AG10803 (cell line): ENCODE measurements around the gene TSTD1.
A peak's percentile ranks its signal among the peaks of the same experiment; 100 is the strongest.
"Not testable (repeated sequence)": the region's sequence is repeated elsewhere in the genome, so short reads cannot be mapped to it uniquely, and the experiment has no call there.

Source experiments
- DNase-seq: peaks from one replicate; pipeline ENCODE4 v3.0.0; 2010; ENCODE audit warnings: low read depth
- H3K4me3 ChIP-seq: 2 replicates; pipeline ENCODE4 v1.5.1; 2011; ENCODE audit warnings: mild to moderate bottlenecking, low read length, control low read depth
- TF ChIP-seq, protein P1 (sequence below): conservative IDR thresholded peaks from 2 replicates; pipeline ENCODE4 v1.5.1; 2011; ENCODE audit warnings: mild to moderate bottlenecking, low read length, control low read depth, inconsistent platforms

TSTD1 gene

DNA sequence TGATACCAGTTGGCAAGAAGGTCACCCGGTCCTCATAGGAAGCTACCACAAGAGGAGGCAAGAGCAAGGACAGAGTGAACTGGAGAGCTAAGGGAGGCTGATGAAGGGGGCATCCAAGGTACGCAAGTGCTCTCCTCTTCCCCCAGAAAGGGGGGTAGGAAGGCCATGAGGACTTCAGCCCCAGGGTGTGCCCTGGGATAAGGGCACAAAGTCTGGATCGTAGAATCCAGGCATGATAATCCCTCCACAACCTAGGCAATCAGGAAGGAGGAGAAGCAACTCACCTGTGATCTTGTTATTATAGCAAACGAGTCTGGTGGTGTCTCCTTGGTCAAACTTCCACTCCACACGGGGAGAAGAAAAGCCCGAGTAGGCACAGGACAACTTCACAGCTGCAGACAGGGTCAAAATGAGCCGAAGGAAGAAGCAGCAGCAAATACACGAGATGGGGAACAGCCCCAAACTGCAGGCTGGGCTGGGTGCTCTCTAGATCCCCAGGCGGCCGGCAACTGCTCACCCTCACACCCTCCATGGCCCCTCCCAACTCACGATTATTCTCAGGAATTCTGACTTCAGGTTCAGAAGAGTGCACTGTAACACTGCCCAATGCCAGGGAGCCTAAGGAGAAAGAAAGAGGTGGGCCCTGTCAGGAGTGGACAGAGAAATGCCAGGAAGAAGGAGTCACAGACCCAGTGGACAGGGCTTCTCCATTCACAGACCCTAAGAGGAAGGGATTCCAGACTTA is 37.9 kb downstream of the TSTD1 start:
- TF ChIP-seq, protein P1, sequence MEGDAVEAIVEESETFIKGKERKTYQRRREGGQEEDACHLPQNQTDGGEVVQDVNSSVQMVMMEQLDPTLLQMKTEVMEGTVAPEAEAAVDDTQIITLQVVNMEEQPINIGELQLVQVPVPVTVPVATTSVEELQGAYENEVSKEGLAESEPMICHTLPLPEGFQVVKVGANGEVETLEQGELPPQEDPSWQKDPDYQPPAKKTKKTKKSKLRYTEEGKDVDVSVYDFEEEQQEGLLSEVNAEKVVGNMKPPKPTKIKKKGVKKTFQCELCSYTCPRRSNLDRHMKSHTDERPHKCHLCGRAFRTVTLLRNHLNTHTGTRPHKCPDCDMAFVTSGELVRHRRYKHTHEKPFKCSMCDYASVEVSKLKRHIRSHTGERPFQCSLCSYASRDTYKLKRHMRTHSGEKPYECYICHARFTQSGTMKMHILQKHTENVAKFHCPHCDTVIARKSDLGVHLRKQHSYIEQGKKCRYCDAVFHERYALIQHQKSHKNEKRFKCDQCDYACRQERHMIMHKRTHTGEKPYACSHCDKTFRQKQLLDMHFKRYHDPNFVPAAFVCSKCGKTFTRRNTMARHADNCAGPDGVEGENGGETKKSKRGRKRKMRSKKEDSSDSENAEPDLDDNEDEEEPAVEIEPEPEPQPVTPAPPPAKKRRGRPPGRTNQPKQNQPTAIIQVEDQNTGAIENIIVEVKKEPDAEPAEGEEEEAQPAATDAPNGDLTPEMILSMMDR = no peak
- no peak for DNase-seq
- no peak overlapping the region for H3K4me3 ChIP-seq

DNA sequence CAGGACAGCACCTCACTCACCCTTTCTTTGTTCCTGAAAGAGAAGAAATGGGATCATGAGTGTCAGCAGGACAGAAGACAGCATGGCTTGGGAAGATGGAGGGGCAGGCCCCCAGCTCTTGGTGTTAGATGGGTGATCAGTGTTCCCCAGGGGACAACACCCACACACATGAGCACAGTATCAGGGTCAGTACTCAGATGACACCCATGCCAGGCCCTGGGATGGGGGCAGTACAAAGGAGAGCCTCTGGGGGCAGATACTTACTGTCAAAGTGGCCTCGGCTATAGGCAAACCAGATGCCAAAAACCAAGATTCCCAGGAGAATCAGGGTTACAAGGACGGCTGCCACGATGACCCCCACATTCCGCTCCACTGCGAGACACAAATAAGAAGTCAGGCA is 39.4 kb downstream of the TSTD1 start:
- no peak overlapping the region for H3K4me3 ChIP-seq
- DNase-seq = no peak

DNA sequence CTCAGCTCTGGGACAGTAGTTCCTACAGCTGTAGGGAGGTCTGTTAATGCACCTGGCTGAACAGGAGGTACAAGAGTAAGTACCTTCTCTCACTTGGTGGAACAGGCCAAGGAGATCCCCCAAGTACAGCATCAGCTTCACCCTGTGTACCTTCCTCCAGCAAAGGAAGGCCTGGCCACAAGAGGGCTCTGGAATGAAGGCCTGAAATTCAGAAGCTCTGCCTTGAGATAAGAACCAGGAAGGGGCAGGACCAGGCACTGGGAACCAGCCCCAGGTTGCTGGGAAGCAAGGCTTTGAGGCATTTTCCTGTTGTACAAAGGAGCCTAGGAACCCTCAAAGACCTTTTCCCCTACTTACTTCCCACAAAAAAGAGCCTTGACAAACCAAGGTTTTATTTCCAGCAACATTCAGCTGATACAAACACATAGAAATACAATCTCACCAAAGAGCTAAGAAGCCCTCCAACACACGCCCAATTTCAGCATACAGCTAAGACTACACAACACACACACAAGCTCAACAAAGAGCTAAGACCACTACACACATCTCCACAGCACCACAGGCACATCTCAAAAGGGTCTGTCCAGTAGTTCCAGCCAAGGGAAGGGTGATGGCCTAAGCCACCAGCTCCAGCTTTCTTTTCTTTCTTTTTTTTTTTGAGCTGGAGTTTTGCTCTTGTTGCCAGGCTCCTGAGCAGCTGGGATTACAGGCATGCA is 41.3 kb downstream of the TSTD1 start:
- TF ChIP-seq, protein P1 = peak; percentile 66
- peak; percentile 56 for DNase-seq
- no peak overlapping the region for H3K4me3 ChIP-seq

More for the DNA sequence above, 39.4 kb downstream of the TSTD1 start:
- TF ChIP-seq, protein P1 = no peak

DNA sequence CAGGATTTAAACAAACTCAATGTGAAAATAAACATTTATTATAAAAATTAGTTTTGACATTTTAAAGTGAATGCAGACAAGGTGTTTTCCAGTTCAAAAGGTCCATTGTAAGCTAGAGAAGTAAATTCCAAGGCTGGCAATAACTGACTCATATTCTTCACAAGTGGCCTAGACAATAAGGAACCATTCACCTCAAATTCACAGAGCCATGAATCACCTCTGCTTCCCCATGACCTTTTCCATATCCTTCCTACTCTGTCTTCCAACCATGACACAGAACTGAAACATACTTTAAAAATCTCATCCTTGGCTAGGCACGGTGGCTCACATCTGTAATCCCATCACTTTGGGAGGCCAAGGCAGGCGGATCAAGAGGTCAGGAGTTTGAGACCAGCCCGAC is 42.6 kb downstream of the TSTD1 start:
- DNase-seq = peak; percentile 40
- TF ChIP-seq, protein P1 = no peak
- no peak overlapping the region for H3K4me3 ChIP-seq

DNA sequence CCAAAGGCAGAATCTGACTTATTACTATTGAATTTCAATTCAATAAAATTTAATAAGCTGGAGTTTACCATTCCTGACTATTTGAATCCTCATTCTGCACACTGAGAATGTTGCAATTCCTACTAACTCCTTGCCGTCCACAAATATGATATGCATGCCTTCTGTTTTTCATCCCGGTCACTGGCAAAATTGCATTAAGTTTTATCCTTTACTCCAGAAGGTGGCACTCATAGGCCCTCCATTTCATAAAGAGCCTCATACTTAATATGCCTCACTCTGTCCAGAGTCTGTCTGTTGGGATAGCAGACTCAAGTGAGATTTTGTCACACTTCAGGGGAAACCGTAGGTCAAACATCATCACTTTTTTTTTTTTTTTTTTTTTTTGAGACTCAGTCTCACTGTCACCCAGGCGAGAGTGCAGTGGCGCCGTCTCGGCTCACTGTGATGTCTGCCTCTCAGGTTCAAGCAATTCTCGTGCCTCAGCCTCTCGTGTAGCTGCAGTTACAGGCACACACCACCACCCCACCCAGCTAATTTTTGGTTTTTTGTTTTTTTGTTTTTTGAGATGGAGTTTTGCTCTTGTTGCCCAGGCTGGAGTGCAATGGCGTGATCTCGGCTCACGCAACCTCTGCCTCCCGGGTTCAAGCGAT is 45.1 kb downstream of the TSTD1 start:
- peak; percentile 86 for DNase-seq
- H3K4me3 ChIP-seq = no peak overlapping the region
- TF ChIP-seq, protein P1 = peak; percentile 63

DNA sequence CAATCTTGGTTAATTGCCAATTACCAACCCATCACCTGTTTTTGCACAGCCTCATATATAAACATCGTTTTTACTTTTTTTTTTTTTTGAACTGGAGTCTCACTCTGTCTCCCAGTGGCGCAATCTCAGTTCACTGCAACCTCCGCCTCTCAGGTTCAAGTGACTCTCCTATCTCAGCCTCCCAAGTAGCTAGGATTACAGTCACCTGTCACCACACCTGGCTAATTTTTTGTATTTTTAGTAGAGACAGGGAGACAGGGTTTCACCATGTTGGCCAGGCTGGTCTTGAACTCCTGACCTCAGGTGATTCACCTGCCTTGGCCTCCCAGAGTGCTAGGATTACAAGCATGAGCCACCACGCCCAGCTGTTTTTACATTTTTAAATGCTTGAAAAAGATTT is 46.7 kb downstream of the TSTD1 start:
- H3K4me3 ChIP-seq = not testable (repeated sequence)

More for the DNA sequence above, 46.7 kb downstream of the TSTD1 start:
- not testable (repeated sequence) for DNase-seq
